ENCODE measurements around the gene MYADML2. TPM values are rescaled to one million over a fixed set of nuclear protein-coding genes. Genes with fewer than 3 reads are reported as not detected.
"Not testable (repeated sequence)": the region's sequence is repeated elsewhere in the genome, so short reads cannot be mapped to it uniquely, and the experiment has no call there.

Gene MYADML2
- total RNA-seq, 1 donor from 2014 or later = not detected

DNA sequence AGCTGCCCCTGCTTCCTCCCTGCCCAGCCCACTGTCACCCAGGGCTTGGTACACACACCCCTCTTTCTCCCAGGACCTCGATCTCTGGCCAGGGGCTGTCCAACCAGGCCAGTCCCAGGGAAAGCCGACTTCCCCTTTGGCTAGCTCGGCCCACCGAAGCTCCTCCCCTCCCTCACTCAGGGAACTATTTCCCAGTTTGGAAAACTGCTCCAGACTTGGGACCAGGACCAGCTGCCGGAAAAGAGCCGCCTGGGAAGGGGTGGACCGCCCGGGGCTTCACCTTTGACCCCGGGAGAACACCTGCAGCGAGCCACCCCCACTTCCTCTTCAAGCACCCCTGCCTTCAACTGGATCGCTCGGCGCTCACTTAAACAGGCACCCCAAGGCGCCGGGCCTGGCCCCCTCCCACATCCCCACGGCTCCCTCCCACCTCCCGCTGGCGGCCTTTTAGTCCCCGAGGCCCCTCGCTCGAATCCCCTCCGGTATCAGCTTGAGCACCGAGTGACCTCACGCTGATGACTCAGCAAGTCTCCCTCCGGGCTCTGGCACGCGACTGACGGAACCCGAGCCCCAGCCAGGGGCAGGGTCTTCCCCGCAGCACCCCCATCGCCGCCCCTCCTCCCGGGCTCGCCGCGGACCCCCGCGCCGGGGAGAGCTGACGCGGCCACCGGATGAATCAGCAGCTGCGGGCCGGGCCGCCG is 20.4 kb downstream of the MYADML2 start:
- intact Hi-C loops (cut with micrococcal nuclease) = loop anchor here (1.0 to 5.0 kb wide), 2 partner anchors 8 to 96 kb away; partner anchors contain the start of genes CENPX, LRRC45 and SIRT7
- peak; percentile 52 for DNase-seq (ENCODE audit: low spot score)
- H3K27me3 Mint-ChIP-seq (ENCODE audit: low read depth) = peaks cover 2% of the 10 kb centered on the region
- peaks cover 12% of the 10 kb centered on the region for H3K4me1 Mint-ChIP-seq (ENCODE audit: low read depth)
- H3K27ac Mint-ChIP-seq = peak overlapping the region; percentile 82
- H3K9me3 Mint-ChIP-seq = no peaks in the 10 kb centered on the region
- peak overlapping the region; percentile 90 for H3K4me3 Mint-ChIP-seq (ENCODE audit: low read depth)
- peaks cover 9% of the 10 kb centered on the region for H3K36me3 Mint-ChIP-seq (ENCODE audit: low read depth)

DNA sequence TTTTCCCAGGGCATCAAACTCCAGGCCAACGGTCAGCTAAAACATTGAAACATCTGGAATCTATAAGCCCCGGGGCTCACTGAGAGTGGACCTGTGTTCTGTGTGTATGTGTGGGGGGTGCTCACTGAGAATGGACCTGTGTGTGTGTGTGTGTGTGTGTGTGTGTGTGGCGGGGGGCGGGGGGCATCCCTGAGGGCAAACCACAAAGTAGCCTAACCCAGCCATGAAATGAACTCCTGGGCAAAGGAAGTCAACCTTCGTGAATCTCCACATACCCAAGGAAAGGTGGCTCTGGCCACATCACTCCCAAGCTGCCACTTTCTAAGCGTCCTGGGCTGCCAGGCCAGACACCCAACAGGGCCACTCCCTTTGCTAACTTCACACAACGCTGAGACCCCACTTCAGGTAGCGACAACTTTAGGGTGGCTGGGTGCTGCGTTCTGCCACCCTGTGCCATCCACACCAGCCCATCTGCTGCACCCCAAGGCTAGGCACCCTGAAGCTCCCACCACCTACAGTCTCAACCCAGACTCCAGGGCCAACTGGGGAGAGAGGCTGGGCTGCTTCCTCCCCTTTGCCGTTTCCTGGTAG is 21.1 kb downstream of the MYADML2 start:
- no peaks in the 10 kb centered on the region for H3K9me3 Mint-ChIP-seq
- H3K4me3 Mint-ChIP-seq (ENCODE audit: low read depth) = peak overlapping the region; percentile 90
- intact Hi-C loops (cut with micrococcal nuclease) = loop anchor here (5.0 kb wide), 1 partner anchor 96 kb away; the partner anchor contains the start of genes CENPX and LRRC45
- peaks cover 12% of the 10 kb centered on the region for H3K36me3 Mint-ChIP-seq (ENCODE audit: low read depth)
- H3K4me1 Mint-ChIP-seq (ENCODE audit: low read depth) = peaks cover 12% of the 10 kb centered on the region
- no peak for DNase-seq (ENCODE audit: low spot score)
- peaks cover 2% of the 10 kb centered on the region for H3K27me3 Mint-ChIP-seq (ENCODE audit: low read depth)
- H3K27ac Mint-ChIP-seq = peak overlapping the region; percentile 82

DNA sequence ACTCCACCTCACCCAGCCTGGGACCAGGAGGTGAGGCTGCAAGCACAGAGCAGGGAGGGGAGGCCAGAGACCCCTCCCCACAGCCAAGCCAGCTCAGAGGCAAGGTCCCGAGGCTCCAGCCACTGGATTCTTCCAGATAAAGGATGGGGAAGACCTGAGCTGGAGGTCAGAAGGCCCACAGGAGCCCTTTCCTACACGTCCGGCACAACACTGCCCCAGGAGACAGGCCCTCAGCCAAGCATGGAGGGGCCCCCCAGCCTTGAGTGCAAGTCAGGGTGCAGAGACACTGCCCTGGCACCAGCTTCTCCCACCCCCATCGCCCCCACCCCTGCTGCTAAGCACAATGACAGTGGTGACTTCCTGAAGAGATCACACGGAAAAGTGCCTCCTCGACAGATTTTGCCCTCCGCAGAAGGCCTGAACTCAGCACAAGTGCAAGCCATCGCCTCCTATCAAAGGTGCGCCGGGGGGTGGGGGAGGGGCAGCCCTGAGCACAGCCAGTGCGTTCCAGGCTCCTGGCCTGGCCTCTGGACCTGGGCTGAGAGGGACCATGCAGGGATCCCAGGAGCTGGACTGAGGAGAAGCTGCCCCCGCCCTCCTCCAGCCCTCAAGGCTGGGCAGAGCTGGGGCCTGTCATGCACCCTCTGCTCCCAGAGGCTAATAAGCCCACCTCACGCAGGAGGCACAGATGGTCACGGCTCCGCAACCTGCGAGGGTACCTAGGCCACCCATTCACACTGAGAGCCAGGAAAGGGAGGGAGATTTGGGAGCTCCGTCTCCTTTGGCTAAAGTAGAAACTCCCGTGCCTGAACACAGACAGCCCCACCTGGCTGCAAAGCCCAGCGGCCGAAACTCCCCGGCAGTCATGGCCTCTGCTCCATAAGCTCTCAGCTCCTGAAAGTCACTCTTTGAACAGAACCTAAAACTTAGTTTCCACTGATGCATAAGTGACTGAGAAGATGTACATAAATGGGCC is 22.2 kb downstream of the MYADML2 start:
- Mint-ChIP-seq H3K4me3 (ENCODE audit: low read depth) (peak overlapping the region; percentile 90), H3K36me3 (ENCODE audit: low read depth) (peaks cover 14% of the 10 kb centered on the region), H3K27ac (peak overlapping the region; percentile 12), H3K4me1 (ENCODE audit: low read depth) (peaks cover 12% of the 10 kb centered on the region), H3K9me3 (no peaks in the 10 kb centered on the region), H3K27me3 (ENCODE audit: low read depth) (peaks cover 2% of the 10 kb centered on the region)
- DNase-seq (ENCODE audit: low spot score) = no peak
- intact Hi-C loops (cut with micrococcal nuclease) = loop anchor here (5.0 kb wide), 1 partner anchor 97 kb away; the partner anchor contains the start of genes CENPX and LRRC45

DNA sequence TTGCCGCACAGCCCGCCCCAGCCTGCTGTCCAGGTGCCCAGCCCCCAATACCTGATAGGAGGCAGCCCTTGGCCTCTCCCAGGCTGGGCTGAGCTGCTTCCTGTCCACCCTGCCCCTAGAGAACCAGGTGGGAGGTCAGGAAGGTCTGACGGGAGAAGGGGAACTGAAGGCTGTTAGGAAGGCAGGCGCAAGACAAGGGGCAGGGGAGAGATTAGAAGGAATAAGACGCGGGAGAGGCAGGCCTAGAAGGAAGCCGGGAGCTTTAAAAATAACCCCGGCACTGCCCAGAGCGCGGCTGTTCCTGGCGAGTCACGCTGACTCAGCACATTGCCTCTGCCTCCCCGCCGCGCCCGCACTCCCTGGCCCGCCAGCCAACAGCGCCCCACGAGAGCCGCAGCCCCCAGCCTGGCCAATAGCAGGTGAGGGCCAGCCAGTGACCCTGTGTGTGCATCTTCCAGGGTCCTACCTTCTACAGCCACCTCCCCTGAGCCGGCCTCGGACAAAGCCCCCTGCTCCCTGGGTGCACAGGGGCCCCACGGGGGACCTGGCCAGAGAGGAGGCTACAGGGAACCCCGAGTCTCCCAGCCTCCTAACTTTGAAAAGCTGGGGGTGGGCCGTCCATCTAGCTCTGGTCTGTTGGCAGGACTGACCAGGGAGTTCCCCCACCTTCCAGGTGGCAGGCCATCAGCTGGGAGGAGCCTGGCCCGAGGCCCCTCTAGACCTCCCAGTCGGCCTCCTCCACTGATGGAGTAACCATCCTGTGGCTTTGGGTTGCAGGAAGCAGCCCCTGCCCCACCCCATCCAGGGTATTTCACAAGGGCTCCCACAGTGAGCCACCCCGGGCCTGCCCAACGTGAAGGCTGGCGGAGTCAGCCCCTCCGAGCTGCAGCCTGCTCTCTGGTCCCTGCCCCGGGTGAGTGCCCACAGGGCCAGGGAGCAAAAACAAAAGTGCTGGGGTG is 23.5 kb downstream of the MYADML2 start:
- peaks cover 12% of the 10 kb centered on the region for H3K4me1 Mint-ChIP-seq (ENCODE audit: low read depth)
- DNase-seq (ENCODE audit: low spot score) = no peak
- H3K4me3 Mint-ChIP-seq (ENCODE audit: low read depth) = peak overlapping the region; percentile 26
- intact Hi-C loops (cut with micrococcal nuclease) = no loop called here
- peak overlapping the region; percentile 58 for H3K27ac Mint-ChIP-seq
- no peaks in the 10 kb centered on the region for H3K9me3 Mint-ChIP-seq
- H3K27me3 Mint-ChIP-seq (ENCODE audit: low read depth) = no peaks in the 10 kb centered on the region
- peaks cover 25% of the 10 kb centered on the region for H3K36me3 Mint-ChIP-seq (ENCODE audit: low read depth)

DNA sequence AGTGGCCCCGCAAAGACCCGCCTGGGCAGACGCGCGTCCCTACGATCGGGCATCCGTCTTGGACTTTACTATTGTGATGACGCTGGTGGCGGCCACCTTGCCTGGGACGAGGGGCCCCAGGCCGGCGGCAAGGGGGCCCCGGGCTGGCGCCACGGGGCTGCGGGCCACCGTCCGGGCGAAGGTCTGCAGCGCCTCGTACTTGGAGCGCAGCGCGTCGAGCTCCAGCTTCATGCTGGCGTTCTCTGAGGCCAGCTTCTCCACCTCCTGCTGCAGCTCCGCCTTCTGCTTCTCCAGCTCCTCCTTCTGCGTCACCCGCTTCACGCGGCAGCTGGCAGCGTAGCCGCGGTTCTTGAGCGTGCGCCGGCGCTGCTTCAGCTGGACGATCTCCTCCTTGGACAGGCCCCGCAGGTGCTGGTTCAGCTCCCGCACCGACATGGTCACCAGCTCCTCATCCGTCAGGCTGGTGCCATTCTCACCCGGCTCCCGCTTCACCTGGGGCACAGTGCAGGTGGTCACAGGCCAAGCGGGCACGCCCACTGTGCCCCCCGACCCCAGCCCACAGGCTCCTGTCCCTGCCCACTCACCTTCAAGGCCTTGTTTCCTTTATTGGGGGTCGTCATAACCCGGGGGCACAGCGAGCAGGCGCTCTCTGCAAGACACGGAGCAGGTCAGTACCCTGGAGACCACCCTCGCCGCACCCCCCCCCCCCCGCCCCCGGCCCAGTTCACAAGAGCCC is 24.3 kb downstream of the MYADML2 start:
- no peak overlapping the region for H3K27ac Mint-ChIP-seq
- intact Hi-C loops (cut with micrococcal nuclease) = no loop called here
- peaks cover 25% of the 10 kb centered on the region for H3K36me3 Mint-ChIP-seq (ENCODE audit: low read depth)

DNA sequence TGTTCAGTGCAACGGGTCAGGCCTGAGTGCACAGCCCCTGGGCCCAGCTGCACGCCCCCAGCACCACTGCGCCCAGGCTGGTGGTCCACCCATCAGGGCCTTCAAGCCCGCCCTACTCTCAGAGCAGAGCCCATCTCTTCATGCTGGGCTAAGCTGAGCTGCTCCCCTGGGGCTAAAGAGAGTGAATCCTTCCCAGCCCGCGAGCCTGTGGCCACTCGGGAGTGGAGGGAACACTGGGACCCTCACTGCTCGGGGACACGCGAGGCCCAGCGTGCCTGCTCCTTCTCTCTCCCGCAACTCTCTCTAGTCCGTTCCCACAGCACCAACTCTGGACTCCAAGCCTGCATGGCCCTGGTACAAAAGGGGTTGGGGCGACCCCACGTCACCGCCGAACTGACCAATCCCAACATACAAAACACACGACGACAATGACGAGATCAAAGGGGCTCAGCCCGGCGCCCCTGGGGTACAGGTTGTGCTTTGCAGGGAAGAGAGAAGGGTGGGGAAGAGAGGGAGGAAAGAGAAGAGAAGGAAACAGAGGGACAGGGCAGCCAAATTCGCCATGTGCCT is 25.0 kb downstream of the MYADML2 start:
- Mint-ChIP-seq H3K9me3 (no peaks in the 10 kb centered on the region), H3K27ac (no peak overlapping the region), H3K27me3 (ENCODE audit: low read depth) (no peaks in the 10 kb centered on the region), H3K4me3 (ENCODE audit: low read depth) (no peak overlapping the region), H3K4me1 (ENCODE audit: low read depth) (peaks cover 20% of the 10 kb centered on the region), H3K36me3 (ENCODE audit: low read depth) (peaks cover 29% of the 10 kb centered on the region)
- intact Hi-C loops (cut with micrococcal nuclease) = no loop called here
- DNase-seq (ENCODE audit: low spot score) = no peak

More for the DNA sequence above, 24.3 kb downstream of the MYADML2 start:
- Mint-ChIP-seq H3K9me3 (no peaks in the 10 kb centered on the region), H3K4me3 (ENCODE audit: low read depth) (no peak overlapping the region), H3K4me1 (ENCODE audit: low read depth) (peaks cover 16% of the 10 kb centered on the region), H3K27me3 (ENCODE audit: low read depth) (no peaks in the 10 kb centered on the region)
- DNase-seq (ENCODE audit: low spot score) = no peak

DNA sequence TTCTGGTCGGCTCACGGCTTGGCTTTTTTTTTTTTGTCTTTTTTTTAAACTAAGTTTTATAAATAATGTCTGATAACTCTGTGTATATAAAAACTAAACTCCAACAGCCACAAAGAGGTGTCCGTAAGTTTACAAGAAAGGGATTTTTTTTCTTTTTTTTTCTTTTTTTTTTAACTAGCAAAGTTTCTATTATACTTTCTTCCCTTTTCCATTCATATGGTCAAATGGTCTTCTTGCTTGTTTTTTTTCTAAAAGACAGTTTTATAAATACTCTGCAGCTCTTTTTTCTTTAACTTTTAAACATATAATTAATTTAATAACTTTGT is 25.5 kb downstream of the MYADML2 start:
- H3K36me3 Mint-ChIP-seq (ENCODE audit: low read depth) = peaks cover 33% of the 10 kb centered on the region
- no peak overlapping the region for H3K27ac Mint-ChIP-seq
- H3K4me1 Mint-ChIP-seq (ENCODE audit: low read depth) = peaks cover 23% of the 10 kb centered on the region

DNA sequence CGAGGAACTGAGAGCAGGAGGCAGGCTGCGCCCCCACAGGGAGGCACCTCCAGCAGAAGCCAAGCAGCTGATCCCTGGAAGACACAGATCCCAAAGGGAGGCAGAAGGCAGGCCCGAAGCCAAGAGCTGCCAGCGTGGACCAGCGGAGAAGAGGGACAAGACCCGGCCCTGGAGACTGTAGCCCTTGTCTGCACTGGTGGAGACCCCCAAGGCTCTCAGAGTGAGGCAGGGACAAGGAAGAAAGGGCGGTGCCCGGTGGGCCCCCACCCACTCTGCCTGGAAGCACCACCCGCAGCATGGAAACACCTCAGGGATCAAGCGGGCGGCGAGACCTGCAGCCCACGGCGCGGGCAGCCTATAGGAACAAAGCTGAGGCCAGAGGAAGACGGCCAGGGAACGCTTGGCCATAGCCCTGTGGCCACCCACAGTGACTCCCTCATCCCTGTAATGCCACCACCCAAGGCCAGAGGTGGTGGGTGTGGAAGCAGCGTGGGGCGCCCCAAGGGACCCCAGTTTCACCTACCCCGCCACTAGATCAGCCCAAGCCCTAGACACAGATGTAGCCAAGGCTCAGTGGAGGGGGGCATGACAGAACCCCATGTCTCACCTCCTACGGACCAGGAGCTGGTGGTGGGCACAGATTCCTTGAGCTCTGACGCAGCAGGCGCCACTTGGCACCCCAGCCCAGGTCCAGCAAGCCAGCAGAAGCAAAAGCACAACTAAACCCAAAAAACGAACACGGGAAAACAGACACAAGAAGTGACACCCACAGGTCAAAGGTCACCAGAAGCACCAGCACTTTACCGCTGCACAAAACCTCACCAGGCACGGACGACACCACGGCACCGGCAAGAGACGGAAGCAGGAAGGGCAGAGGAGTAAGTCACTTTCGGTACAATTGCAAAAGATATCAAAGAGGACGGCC is 26.2 kb downstream of the MYADML2 start:
- no peak overlapping the region for H3K4me3 Mint-ChIP-seq (ENCODE audit: low read depth)

More for the DNA sequence above, 25.5 kb downstream of the MYADML2 start:
- intact Hi-C loops (cut with micrococcal nuclease) = no loop called here
- DNase-seq (ENCODE audit: low spot score) = no peak
- no peak overlapping the region for H3K4me3 Mint-ChIP-seq (ENCODE audit: low read depth)
- H3K9me3 Mint-ChIP-seq = no peaks in the 10 kb centered on the region
- H3K27me3 Mint-ChIP-seq (ENCODE audit: low read depth) = no peaks in the 10 kb centered on the region

DNA sequence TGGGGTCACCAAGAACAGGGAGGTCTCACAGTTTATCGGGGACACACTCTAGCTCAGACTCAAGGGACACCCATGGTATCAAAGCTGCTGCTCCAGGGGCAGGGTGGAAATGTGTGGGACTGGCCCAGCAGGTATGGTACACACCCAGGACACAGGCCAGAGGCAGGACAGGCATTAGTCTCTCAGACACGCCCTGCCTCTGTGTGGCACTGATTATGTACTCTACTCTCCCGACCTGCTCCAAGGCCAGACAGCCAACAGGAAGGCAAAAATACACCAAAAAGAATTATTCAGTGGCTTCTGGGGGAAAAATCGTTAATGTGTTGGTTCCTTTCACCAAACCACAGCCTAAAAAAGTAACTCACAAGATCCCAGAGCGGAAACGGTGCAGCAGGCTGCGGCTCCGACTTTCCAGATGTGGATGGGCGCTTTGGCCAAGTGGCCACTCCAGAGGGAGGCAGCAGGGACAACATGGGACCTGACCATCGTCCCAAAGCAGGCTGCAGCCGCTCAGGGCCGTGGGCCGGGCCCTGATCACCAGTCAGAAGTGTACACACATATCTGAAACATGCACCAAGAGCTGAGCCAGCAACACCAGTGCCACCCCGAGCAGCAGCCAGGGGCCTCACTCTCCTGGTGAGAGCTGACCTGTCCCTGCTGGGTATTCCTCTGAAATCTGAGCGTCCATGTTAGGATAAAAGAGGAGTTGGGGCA is 28.0 kb downstream of the MYADML2 start:
- Mint-ChIP-seq H3K27me3 (ENCODE audit: low read depth) (no peaks in the 10 kb centered on the region), H3K36me3 (ENCODE audit: low read depth) (peaks cover 55% of the 10 kb centered on the region), H3K9me3 (no peaks in the 10 kb centered on the region), H3K4me1 (ENCODE audit: low read depth) (peaks cover 18% of the 10 kb centered on the region), H3K27ac (peak overlapping the region; percentile 9), H3K4me3 (ENCODE audit: low read depth) (peak overlapping the region; percentile 92)
- DNase-seq (ENCODE audit: low spot score) = no peak
- intact Hi-C loops (cut with micrococcal nuclease) = loop anchor here (1.0 kb wide), 1 partner anchor 8 kb away; the partner anchor contains the start of gene MAFG

More for the DNA sequence above, 26.2 kb downstream of the MYADML2 start:
- intact Hi-C loops (cut with micrococcal nuclease) = no loop called here
- Mint-ChIP-seq H3K9me3 (no peaks in the 10 kb centered on the region), H3K27ac (no peak overlapping the region), H3K27me3 (ENCODE audit: low read depth) (no peaks in the 10 kb centered on the region), H3K4me1 (ENCODE audit: low read depth) (peaks cover 20% of the 10 kb centered on the region), H3K36me3 (ENCODE audit: low read depth) (peaks cover 39% of the 10 kb centered on the region)
- no peak for DNase-seq (ENCODE audit: low spot score)

DNA sequence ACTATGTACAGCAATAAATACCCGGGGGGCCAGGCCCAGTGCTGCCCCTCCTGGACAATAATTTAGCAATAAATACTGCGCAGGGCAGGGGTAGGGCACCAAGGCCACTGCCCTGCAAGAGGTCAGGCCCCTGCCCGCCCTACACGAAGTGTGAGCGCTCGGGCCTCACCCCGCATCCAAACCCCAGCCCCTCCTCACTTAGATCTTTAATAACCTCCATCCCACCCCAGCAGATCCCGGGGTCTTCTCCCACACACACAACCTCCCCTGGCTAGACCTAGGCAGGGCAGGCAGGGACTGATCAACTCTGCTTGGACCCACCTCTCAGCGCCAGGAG is 28.7 kb downstream of the MYADML2 start:
- not testable (repeated sequence) for H3K9me3 Mint-ChIP-seq; H3K27me3 Mint-ChIP-seq (ENCODE audit: low read depth); DNase-seq (ENCODE audit: low spot score)
- H3K4me3 Mint-ChIP-seq (ENCODE audit: low read depth) = peak overlapping the region; percentile 92
- peak overlapping the region; percentile 78 for H3K27ac Mint-ChIP-seq
- peaks cover 59% of the 10 kb centered on the region for H3K36me3 Mint-ChIP-seq (ENCODE audit: low read depth)
- intact Hi-C loops (cut with micrococcal nuclease) = loop anchor here (1.0 kb wide), 1 partner anchor 9 kb away; the partner anchor contains the start of gene MAFG
- peaks cover 18% of the 10 kb centered on the region for H3K4me1 Mint-ChIP-seq (ENCODE audit: low read depth)

All from activated T-helper 2 cell treated with anti-CD3 and anti-CD28 coated beads, Interferon-gamma antibody, Interleukin-2, Interleukin-4, amounts not matched to agents 10 μg/mL and 5 μg/mL and 100 μg/mL, durations not matched to agents 14 hours and 24 hours and 36 hours (primary cell).